ENCODE data around the gene JCAD.

JCAD gene

DNA sequence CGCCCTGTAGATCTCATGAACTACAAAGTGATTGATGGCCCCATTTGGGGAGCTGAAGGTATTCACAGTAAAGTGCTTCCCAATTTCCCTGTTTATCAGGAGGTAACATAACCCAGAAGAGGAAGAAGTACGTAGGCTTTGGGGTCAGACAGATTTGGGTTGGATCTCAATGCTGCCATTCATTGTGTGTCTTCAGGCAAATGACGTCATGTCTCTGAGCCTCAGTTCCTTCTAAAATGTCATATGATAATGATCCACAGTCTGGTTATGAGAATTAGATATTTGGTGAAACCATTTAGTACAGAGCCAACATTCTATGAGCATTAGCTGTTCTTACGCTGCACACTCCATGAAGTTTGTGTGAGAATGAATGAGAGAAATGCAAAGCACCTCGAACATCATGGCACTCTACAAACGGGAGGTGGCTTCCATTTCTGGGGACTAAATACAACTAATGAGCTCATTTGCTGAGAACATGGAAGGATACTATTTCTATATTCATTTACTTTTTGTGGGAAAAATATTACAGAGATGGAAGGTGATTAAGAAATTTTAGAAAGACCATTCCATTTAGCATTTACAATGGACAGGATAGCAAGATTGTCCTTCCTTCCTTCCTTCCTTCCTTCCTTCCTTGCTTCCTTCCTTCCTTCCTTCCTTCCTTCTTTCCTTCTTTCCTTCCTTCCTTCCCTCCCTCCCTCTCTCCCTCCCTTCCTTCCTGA is 13.8 kb upstream of the JCAD start:
- no peak for DNase-seq (ENCODE audit: low spot score)

GRCh38 chr10:30072068-30072467 is 12.7 kb upstream of the JCAD start:
- no peak for DNase-seq (ENCODE audit: low spot score)

- no peak for DNase-seq (ENCODE audit: low spot score)
Measured at GRCh38 chr10:30070001-30070685, 10.8 kb upstream of the JCAD start.

- DNase-seq (ENCODE audit: low spot score): no peak
Measured at GRCh38 chr10:30068492-30069223, 9.3 kb upstream of the JCAD start.

GRCh38 chr10:30063099-30063498 is 3.7 kb upstream of the JCAD start:
- DNase-seq (ENCODE audit: low spot score): peak; percentile 85

GRCh38 chr10:30062582-30062981 is 3.2 kb upstream of the JCAD start:
- no peak for DNase-seq (ENCODE audit: low spot score)

GRCh38 chr10:30062090-30062489 is 2.7 kb upstream of the JCAD start:
- peak; percentile 81 for DNase-seq (ENCODE audit: low spot score)

GRCh38 chr10:30058570-30059132 is 735 bp downstream of the JCAD start:
- peak; percentile 64 for DNase-seq (ENCODE audit: low spot score)

- DNase-seq (ENCODE audit: low spot score): peak; percentile 31
Measured at GRCh38 chr10:30057894-30058556, 1.4 kb downstream of the JCAD start.

- DNase-seq (ENCODE audit: low spot score): no peak
Measured at GRCh38 chr10:30057421-30057841, 2.0 kb downstream of the JCAD start.

DNA sequence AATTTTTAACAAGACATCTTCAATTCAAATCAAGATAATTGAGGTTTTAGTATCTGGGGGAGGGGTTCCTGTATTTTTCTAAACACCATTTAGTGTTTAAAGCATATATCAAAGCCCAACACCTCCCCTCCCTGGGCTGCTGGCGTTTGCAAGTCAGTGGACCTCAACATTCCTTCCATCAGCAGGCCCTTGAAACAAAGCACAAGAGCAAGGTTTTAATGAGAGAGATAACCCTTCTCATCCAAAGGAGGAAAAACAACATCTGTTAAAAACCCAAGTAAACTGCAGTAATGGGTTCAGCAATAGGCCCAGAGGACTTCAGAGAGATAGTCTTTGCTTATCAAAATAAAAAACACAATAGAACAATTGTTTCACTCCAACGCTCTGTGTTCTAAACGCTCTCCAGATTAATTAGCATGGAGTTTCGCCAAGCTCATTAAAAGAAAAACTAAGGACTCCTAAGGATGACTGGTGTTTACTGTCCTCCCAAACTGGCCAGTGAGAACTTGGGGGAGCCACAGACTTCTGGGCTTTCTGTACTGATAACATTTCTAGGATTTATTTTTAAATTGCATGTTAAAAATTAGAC is 2.5 kb downstream of the JCAD start:
- no peak for DNase-seq (ENCODE audit: low spot score)

- DNase-seq (ENCODE audit: low spot score): peak; percentile 40
Measured at GRCh38 chr10:30056281-30056680, 3.1 kb downstream of the JCAD start.

- no peak for DNase-seq (ENCODE audit: low spot score)
Measured at GRCh38 chr10:30055226-30055662, 4.1 kb downstream of the JCAD start.

- DNase-seq (ENCODE audit: low spot score): no peak
Measured at GRCh38 chr10:30052062-30052461, 7.3 kb downstream of the JCAD start.

- no peak for DNase-seq (ENCODE audit: low spot score)
Measured at GRCh38 chr10:30051220-30051619, 8.2 kb downstream of the JCAD start.

DNA sequence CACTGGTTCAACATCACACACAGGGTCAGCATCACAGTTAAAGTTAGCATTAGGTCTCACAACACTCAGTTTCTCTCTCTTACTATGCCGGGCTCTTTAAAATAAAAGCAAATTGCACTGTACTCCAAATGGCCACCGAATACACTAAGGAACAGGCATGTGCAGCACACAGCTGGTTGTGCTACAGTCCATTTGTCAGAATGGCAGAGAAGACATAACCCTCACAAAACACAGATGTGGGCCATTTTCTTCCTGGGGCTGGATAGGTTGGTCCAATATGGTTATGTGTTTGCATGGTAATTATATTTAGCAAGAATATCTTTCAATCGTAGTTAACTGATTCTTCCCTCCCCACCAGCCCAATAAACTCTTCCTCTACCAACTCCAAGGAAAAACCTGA is 9.0 kb downstream of the JCAD start:
- DNase-seq (ENCODE audit: low spot score): no peak

DNA sequence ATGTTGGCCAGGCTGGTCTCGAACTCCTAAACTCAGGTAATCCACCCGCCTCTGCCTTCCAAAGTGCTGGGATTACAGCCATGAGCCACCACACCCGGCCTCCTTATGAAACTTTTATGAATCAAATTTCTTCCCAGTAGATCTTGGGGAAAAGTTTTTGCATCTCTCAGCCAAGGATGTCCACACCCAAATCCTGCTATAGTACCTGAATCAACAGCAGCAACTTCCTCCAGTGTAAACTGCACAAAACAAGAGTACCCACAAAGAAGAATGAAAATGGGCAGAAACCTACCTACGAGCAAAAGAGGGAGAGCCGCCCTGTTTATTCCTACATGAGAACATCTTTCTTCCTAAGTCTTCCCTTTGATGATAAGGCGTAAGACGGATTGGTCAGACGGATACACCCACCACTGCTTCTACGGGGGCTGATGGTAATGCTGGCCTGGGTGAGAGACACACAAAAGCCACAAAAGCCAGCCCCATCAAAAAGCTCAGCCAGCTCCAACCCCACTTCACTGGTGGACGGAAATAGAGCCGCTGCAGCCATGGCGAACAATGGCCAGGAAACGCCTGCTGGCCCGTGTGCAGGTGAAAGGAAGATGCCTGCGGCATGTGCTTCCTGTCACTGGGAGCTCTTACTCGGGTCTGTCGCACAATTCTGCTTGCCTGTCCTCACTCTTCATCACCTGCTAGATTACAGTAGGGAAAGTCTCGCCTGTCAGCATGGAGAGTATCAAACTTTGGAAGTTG is 10.4 kb downstream of the JCAD start:
- no peak for DNase-seq (ENCODE audit: low spot score)

GRCh38 chr10:30047924-30048531 is 11.4 kb downstream of the JCAD start:
- no peak for DNase-seq (ENCODE audit: low spot score)

- DNase-seq (ENCODE audit: low spot score): no peak
Measured at GRCh38 chr10:30047430-30047829, 12.0 kb downstream of the JCAD start.

DNA sequence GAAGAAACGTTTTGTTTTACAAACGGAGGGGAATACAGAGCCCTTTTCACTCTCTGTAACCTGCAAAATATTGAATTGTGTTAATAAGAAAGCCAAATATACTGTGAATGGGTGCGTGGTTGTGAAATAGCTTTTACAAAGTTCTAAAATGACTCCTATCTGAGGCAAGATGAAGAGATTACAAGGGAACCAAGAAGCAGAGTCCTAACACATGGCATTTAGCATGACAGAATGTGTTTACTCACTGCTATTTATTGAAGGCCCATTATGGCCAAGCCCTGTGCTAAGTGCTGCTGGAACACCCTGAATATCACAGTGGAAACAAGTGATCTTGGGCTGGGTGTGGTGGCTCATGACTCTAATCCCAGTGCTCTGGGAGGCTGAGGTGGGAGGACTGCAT is 12.9 kb downstream of the JCAD start:
- DNase-seq (ENCODE audit: low spot score): no peak

- DNase-seq (ENCODE audit: low spot score): no peak
Measured at GRCh38 chr10:30045961-30046360, 13.4 kb downstream of the JCAD start.
